Measurements from ENCODE around the gene UBAP1L. TPM values are rescaled to one million over a fixed set of nuclear protein-coding genes. Genes with fewer than 3 reads are reported as not detected.
"Not testable (repeated sequence)": the region's sequence is repeated elsewhere in the genome, so short reads cannot be mapped to it uniquely, and the experiment has no call there.

Gene UBAP1L
- total RNA-seq, 1 donor from 2014 or later: 5.6 TPM

GRCh38 chr15:65044724-65045481, 70.1 kb downstream of the UBAP1L start, which contains the start of gene SLC51B:
SLC51B (plus strand) TSS chr15:65045387; CDS start chr15:65050005, 4,618 bp downstream.
- DNase-seq (ENCODE audit: low spot score): peak; percentile 69

DNA sequence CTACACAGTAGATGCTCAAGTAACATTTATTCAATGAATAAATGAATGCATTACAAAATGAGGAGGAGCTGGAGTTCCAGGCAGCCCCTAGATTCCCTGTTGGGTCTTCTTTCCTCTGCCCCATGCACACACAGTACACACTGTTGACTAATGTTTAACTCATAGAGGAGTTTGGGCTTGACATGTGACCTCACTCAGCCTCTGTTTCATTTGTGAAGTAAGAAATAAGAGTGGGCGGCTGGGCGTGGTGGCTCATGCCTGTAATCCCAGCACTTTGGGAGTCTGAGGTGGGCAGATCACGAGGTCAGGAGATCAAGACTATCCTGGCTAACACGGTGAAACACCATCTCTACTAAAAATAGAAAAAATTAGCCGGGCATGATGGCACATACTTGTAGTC, 70.8 kb downstream of the UBAP1L start:
- DNase-seq (ENCODE audit: low spot score): not testable (repeated sequence)

DNA sequence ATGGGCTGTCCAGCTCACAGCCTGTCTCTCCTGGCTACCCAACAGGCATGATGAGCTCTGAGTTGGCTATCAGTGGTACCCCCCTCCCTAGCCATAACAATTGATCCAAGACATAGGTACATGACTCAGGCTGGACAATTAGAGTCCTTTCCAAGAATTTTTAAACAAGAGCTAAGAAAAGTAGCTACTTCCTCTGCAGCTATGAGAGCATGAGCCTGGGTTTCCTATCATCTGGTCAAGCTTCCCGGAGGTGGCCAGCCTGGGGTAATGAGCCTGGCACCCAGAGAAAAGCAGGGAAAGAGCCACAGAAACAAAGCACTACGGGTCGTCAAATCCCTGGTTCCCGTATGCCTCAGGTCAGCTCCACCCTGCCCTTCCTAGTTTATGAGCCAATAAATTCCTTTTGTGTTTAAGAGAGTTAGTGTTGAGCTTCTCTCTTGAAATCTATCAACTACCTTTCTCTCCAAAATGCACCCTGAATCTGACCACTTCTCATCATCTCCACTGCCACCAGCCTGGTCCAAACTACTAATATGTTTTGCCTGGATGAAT, 72.1 kb downstream of the UBAP1L start:
- DNase-seq (ENCODE audit: low spot score): no peak

Other genes starting within 250 kb of the UBAP1L start
- gene ANKDD1A, start 203.3 kb downstream of the UBAP1L start, total RNA-seq: 3.5 TPM
- 76.1 TPM for gene SPG21, start 125.3 kb downstream of the UBAP1L start, total RNA-seq
- gene MTFMT, start 85.6 kb downstream of the UBAP1L start, total RNA-seq: 13.2 TPM
- gene SLC51B, start 69.8 kb downstream of the UBAP1L start, total RNA-seq: 0.37 TPM
- gene RASL12, start 47.2 kb downstream of the UBAP1L start, total RNA-seq: 17.5 TPM
- gene KBTBD13, start 38.5 kb downstream of the UBAP1L start, total RNA-seq: not detected
- gene PDCD7, start 18.6 kb upstream of the UBAP1L start, total RNA-seq: 22.0 TPM
- 47.2 TPM for gene CLPX, start 70.1 kb upstream of the UBAP1L start, total RNA-seq
- 19.2 TPM for gene CILP, start 96.3 kb upstream of the UBAP1L start, total RNA-seq
- 12.4 TPM for gene PARP16, start 171.7 kb upstream of the UBAP1L start, total RNA-seq
- not detected for gene RNU5A-1, start 180.9 kb upstream of the UBAP1L start, total RNA-seq
- 18.4 TPM for gene RNU5B-1, start 189.5 kb upstream of the UBAP1L start, total RNA-seq

All from mucosa of gallbladder (tissue), 1 donor.